ENCODE measurements around the gene OSBPL10. TPM values are rescaled to one million over a fixed set of nuclear protein-coding genes. Genes with fewer than 3 reads are reported as not detected.

The OSBPL10 gene
- total RNA-seq, 1 donor from 2014 or later = 8.4 TPM

DNA sequence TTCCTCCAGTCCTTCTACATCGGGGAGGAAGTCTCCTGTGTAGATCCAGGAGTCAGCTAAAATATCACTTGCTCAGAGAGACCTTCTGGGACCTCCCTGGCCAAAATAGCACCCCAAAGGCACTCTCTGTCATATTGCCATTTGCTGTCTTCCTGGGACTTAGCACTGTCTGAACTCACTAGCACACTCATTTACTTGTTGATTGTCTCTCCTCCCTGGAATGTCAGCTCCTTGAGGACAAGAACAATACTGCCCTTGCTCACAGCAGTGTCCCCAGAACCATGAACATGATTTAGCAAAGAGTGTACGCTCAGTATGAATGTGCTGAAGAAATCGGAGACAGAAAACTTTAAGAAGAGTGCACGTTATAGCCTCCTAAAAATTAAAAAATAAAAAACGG, 245.4 kb downstream of the OSBPL10 start:
- no peaks in the 10 kb centered on the region for H3K27me3 Mint-ChIP-seq (ENCODE audit: insufficient read depth, low read depth)
- TF ChIP-seq EZH2 (IDR thresholded peaks at IDR 0.05) = no peak
- TF ChIP-seq EZH2phosphoT487 (IDR thresholded peaks at IDR 0.05) = no peak
- no peak for TF ChIP-seq CTCF (IDR thresholded peaks at IDR 0.05)
- no peak overlapping the region for H3K27ac Mint-ChIP-seq
- Histone ChIP-seq H4K20me1 (ENCODE audit: low read depth) (no peaks in the 10 kb centered on the region), H3K9me3 (ENCODE audit: low read depth) (no peaks in the 10 kb centered on the region), H3K4me1 (no peaks in the 10 kb centered on the region), H3K4me3 (no peak overlapping the region), H3F3A (ENCODE audit: low read depth) (no peaks in the 10 kb centered on the region), H3K9ac (no peak overlapping the region), H2AFZ (replicated peaks) (no peak overlapping the region), H3K27ac (no peak overlapping the region), H3K4me2 (no peak overlapping the region), H3K79me2 (ENCODE audit: low read depth) (no peaks in the 10 kb centered on the region), H3K27me3 (no peaks in the 10 kb centered on the region), H3K36me3 (no peaks in the 10 kb centered on the region)
- H3K4me3 Mint-ChIP-seq = no peak overlapping the region
- H3K9me3 Mint-ChIP-seq = no peaks in the 10 kb centered on the region
- DNase-seq (ENCODE audit: low spot score) = no peak
- H3K36me3 Mint-ChIP-seq = no peaks in the 10 kb centered on the region
- no peaks in the 10 kb centered on the region for H3K4me1 Mint-ChIP-seq

GRCh38 chr3:31733234-31733667, 247.8 kb downstream of the OSBPL10 start:
- Mint-ChIP-seq H3K36me3 (no peaks in the 10 kb centered on the region), H3K27ac (no peak overlapping the region), H3K4me3 (no peak overlapping the region), H3K9me3 (no peaks in the 10 kb centered on the region), H3K27me3 (ENCODE audit: insufficient read depth, low read depth) (no peaks in the 10 kb centered on the region), H3K4me1 (no peaks in the 10 kb centered on the region)
- H3K9me3 ChIP-seq (ENCODE audit: low read depth) = no peaks in the 10 kb centered on the region
- no peak overlapping the region for H3K27ac ChIP-seq
- TF ChIP-seq CTCF (IDR thresholded peaks at IDR 0.05) (no peak), EZH2phosphoT487 (IDR thresholded peaks at IDR 0.05) (no peak), EZH2 (IDR thresholded peaks at IDR 0.05) (no peak)
- no peak overlapping the region for H3K4me3 ChIP-seq
- H3F3A ChIP-seq (ENCODE audit: low read depth) = no peaks in the 10 kb centered on the region
- no peak overlapping the region for H2AFZ ChIP-seq (replicated peaks)
- H3K4me2 ChIP-seq = no peak overlapping the region
- no peak for DNase-seq (ENCODE audit: low spot score)
- H3K36me3 ChIP-seq = no peaks in the 10 kb centered on the region
- H3K9ac ChIP-seq = no peak overlapping the region
- H3K27me3 ChIP-seq = no peaks in the 10 kb centered on the region
- H3K79me2 ChIP-seq (ENCODE audit: low read depth) = no peaks in the 10 kb centered on the region
- H4K20me1 ChIP-seq (ENCODE audit: low read depth) = no peaks in the 10 kb centered on the region
- H3K4me1 ChIP-seq = no peaks in the 10 kb centered on the region

- Mint-ChIP-seq H3K9me3 (no peaks in the 10 kb centered on the region), H3K27ac (no peak overlapping the region), H3K36me3 (no peaks in the 10 kb centered on the region)
These were observed 248.5 kb downstream of the OSBPL10 start for GRCh38 chr3:31732548-31732947.

More at GRCh38 chr3:31732548-31732947, 248.5 kb downstream of the OSBPL10 start:
- H3K27me3 Mint-ChIP-seq (ENCODE audit: insufficient read depth, low read depth) = no peaks in the 10 kb centered on the region
- no peak overlapping the region for H2AFZ ChIP-seq (replicated peaks)
- H3K4me1 ChIP-seq = no peaks in the 10 kb centered on the region
- no peaks in the 10 kb centered on the region for H3K79me2 ChIP-seq (ENCODE audit: low read depth)
- no peaks in the 10 kb centered on the region for H4K20me1 ChIP-seq (ENCODE audit: low read depth)
- TF ChIP-seq EZH2phosphoT487 (IDR thresholded peaks at IDR 0.05) = no peak
- TF ChIP-seq EZH2 (IDR thresholded peaks at IDR 0.05) = no peak
- no peak for TF ChIP-seq CTCF (IDR thresholded peaks at IDR 0.05)
- no peak overlapping the region for H3K4me3 Mint-ChIP-seq
- no peaks in the 10 kb centered on the region for H3K36me3 ChIP-seq
- H3K4me1 Mint-ChIP-seq = no peaks in the 10 kb centered on the region
- no peak overlapping the region for H3K9ac ChIP-seq
- H3F3A ChIP-seq (ENCODE audit: low read depth) = no peaks in the 10 kb centered on the region
- no peak overlapping the region for H3K4me3 ChIP-seq
- no peaks in the 10 kb centered on the region for H3K9me3 ChIP-seq (ENCODE audit: low read depth)
- no peak for DNase-seq (ENCODE audit: low spot score)
- no peak overlapping the region for H3K27ac ChIP-seq
- no peaks in the 10 kb centered on the region for H3K27me3 ChIP-seq
- no peak overlapping the region for H3K4me2 ChIP-seq

All from neural progenitor cell (in vitro differentiated cells).